Ovary (tissue), 9 donors: Measurements from ENCODE around the gene GHRH. TPM values are rescaled to one million over a fixed set of nuclear protein-coding genes. Genes with fewer than 3 reads are reported as not detected.

Experiments
- DNase-seq, 5 donors: peaks; one replicate each; pipeline ENCODE4 v3.0.0-alpha.2; 2019 to 2020
- H3K27ac ChIP-seq, 2 donors: fragments of 200-600 bp; one replicate each; pipeline versions ENCODE4 v1.5.1 to v1.8.0; 2019 to 2022
- H3K27me3 ChIP-seq: fragments of 200-600 bp; one replicate; pipeline ENCODE4 v1.8.0; 2022
- H3K36me3 ChIP-seq: fragments of 200-600 bp; sonication (generic); one replicate; pipeline ENCODE4 v1.5.1; 2019
- H3K4me1 ChIP-seq: one replicate; pipeline ENCODE4 v1.8.1; 2013; ENCODE audit warnings: mild to moderate bottlenecking, moderate library complexity; ENCODE audit not compliant: insufficient read depth
- H3K4me3 ChIP-seq: fragments of 200-600 bp; sonication (generic); one replicate; pipeline ENCODE4 v1.5.1; 2017
- H3K9me3 ChIP-seq, 2 donors: fragments of 200-600 bp in 1 of 2; sonication (generic) in 1 of 2; one replicate each; pipeline versions ENCODE4 v1.5.1 to v1.8.1; 2013 to 2019; ENCODE audit warnings: mild to moderate bottlenecking in 1 of 2, moderate library complexity in 1 of 2
- EP300 ChIP-seq: sonication (generic); formaldehyde crosslinking; IDR thresholded peaks from one replicate; pipeline ENCODE4 v1.6.1; 2017; ENCODE audit warnings: antibody characterized with exemption
- POLR2A ChIP-seq: fragments of 450-650 bp; IDR thresholded peaks from one replicate; pipeline ENCODE4 v1.6.1; 2017; ENCODE audit warnings: antibody characterized with exemption, mild to moderate bottlenecking, moderate library complexity
- WGBS, 3 donors: extraction: QIAGEN DNeasy Blood & Tissue Kit in 1 of 3; methylation state at CpG; one replicate each; pipeline versions ENCODE4 v1.1.5 to v1.1.7; 2013 to 2017; 5-methylcytosine and 5-hydroxymethylcytosine counted together
- intact Hi-C, 4 donors: fragments of 100-400 bp; cut with DNase I; formaldehyde crosslinking; loops; one replicate each; pipeline versions ENCODE4 v1.11.0 to v1.15.1; 2022 to 2023
- polyA plus RNA-seq, 2 donors: library from polyadenylated mRNA; stranded (reverse); fragments of 200-250 nt in 1 of 2; fragments of 350-450 nt in 1 of 2; fragmentation: Illumina TruSeq in 1 of 2; extraction: RNeasy Lipid Tissue Mini Kit (QIAGEN cat#74804) in 1 of 2; gene quantifications; one replicate each; pipeline ENCODE4 v1.2.3, GENCODE V29; 2013 to 2014
- total RNA-seq, 7 donors: library from RNA; depleted of rRNA in 2 of 7; stranded (reverse); fragments of >200 nt in 2 of 7; fragmentation: NEBNext Ultra II Directional in 3 of 7; extraction: Animal tissue kit (Norgen Biotek cat#: 25700) in 3 of 7; gene quantifications; one replicate each; pipeline versions ENCODE4 v1.1.0 to v1.2.4, GENCODE V29; 2016 to 2023
- TF ChIP-seq, protein P1 (sequence below), 3 donors: fragments of 450-650 bp in 2 of 3; fragments of 200-600 bp in 1 of 3; IDR thresholded peaks; one replicate each; pipeline versions ENCODE4 v1.5.1 to v1.8.0; 2016 to 2022; ENCODE audit warnings: antibody characterized with exemption in 3 of 3, mild to moderate bottlenecking in 1 of 3
- donor health status: DM: no; HTN: no; CAD: no; lungs with moderate emphysema.
- donor health status: DM: no; HTN: no; CAD: no.
- donor health status: Bipolar disorder and iron deficiency.
- donor health status: DM: yes; HTN: yes; CAD: no.
- donor health status: DM: no; HTN: no; CAD: no.
- donor health status: DM: yes; HTN: yes; CAD: no.

Gene GHRH
- total and polyA plus RNA-seq, 9 donors, result not detected

DNA sequence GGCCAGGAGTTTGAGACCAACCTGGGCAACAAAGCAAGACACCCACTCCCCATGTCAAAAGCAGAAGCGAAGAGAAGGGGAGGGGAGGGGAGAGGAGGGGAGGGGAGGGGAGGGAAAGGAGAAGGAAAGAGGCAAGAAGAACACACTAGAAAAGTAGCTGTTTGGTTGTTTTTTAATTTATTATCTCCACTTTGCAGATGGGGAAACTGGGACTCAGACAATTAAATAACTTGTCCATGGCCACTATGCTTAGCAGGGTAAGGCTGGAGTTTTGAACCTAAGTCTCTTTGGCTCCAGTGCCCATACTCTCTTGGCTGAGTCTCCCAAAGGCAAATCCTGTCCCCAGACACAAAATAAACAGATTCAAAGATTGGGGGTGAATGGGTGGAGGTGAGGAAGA lies 12.4 kb upstream of the GHRH start:
- TF ChIP-seq, protein P1, sequence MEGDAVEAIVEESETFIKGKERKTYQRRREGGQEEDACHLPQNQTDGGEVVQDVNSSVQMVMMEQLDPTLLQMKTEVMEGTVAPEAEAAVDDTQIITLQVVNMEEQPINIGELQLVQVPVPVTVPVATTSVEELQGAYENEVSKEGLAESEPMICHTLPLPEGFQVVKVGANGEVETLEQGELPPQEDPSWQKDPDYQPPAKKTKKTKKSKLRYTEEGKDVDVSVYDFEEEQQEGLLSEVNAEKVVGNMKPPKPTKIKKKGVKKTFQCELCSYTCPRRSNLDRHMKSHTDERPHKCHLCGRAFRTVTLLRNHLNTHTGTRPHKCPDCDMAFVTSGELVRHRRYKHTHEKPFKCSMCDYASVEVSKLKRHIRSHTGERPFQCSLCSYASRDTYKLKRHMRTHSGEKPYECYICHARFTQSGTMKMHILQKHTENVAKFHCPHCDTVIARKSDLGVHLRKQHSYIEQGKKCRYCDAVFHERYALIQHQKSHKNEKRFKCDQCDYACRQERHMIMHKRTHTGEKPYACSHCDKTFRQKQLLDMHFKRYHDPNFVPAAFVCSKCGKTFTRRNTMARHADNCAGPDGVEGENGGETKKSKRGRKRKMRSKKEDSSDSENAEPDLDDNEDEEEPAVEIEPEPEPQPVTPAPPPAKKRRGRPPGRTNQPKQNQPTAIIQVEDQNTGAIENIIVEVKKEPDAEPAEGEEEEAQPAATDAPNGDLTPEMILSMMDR (IDR thresholded peaks at IDR 0.05), result no peak
- TF ChIP-seq POLR2A (no peak), EP300 (no peak)
- H3K27me3 ChIP-seq, result no peaks in the 10 kb centered on the region
- intact Hi-C loops, result loop anchor here in 3 of 4 donors (5.0 kb wide), 2 partner anchors 258 to 263 kb away; no protein-coding TSS in a partner anchor
- H3K4me3 ChIP-seq, result no peak overlapping the region
- no peaks in the 10 kb centered on the region for H3K9me3 ChIP-seq
- H3K36me3 ChIP-seq, result no peaks in the 10 kb centered on the region
- WGBS, 3 donors, result 73 to 100% (median 96%) methylated on average over 1 of the region's 1 CpG
- H3K27ac ChIP-seq, result no peak overlapping the region
- no peak for DNase-seq
- H3K4me1 ChIP-seq, result peaks cover 5% of the 10 kb centered on the region

DNA sequence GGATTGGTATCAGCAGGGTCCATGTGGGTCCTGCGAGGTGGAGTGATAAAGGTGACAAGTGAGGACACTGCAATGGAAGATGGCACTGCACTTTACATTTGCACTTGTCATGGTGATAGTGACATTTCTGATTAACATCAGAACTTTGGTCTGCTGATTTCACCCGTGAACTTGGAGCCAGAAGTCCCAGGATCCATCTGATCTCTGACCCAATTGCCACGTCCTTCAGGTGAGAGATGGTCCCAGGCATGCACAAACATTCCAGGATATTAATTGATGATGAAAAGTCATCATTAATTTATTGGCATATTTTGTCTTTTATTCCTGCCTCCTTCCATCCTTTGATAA lies 9.8 kb upstream of the GHRH start:
- H3K4me3 ChIP-seq, result no peak overlapping the region
- no peaks in the 10 kb centered on the region for H3K36me3 ChIP-seq
- no peaks in the 10 kb centered on the region for H3K9me3 ChIP-seq
- TF ChIP-seq, protein P1 (IDR thresholded peaks at IDR 0.05), result no peak
- TF ChIP-seq EP300 (no peak), POLR2A (no peak)
- WGBS, 3 donors, result 86 to 91% (median 91%) methylated on average over 3 of the region's 3 CpGs
- H3K27ac ChIP-seq, result no peak overlapping the region
- intact Hi-C loops, result loop anchor here in 3 of 4 donors (2.0 to 5.0 kb wide), 3 partner anchors 113 to 266 kb away; no protein-coding TSS in a partner anchor
- no peak for DNase-seq
- no peaks in the 10 kb centered on the region for H3K27me3 ChIP-seq
- H3K4me1 ChIP-seq, result no peaks in the 10 kb centered on the region

DNA sequence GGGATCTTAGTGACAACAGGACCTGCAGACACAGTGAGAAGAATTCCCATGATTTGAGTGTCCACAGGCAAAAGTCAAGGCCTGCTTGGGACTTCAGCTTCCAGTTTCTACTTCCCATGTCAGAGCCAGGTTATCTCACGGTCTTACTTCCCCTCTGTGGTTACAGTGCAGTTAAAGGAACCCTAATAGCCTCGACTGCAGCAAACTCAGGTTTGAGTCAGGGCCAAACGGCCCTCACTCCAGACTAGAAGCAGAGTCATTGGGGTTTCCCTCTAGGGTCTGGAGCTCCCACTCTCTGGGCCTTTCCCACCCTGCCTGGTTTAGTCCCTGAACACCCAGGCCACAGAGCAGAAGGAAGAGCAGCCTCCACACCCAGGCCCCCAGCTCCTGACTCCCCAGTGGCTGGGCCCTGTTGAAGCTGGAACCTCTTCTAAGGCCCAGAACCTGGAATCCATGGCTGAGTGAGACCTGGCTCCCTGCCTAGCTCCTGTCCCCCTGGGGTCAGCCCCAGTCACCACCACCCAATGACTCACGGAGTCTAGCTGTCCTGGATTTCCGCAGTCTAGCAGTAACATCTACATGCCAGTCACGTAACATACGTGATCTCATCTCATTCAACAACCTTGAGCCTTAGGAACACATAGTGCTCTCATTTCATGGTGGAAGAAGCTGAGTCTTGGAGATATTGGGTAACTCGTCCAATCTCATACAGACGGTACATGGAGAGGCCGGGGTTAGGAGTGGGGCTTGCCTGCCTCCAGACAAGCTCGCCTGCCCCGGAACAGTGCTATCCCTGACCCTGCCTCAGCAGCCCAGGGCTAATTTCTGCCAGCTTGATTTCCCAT lies 9.2 kb upstream of the GHRH start:
- WGBS, 3 donors, result 89 to 91% (median 90%) methylated on average over 12 of the region's 12 CpGs
- Histone ChIP-seq H3K4me3 (no peak overlapping the region), H3K27ac (no peak overlapping the region), H3K9me3 (no peaks in the 10 kb centered on the region), H3K4me1 (no peaks in the 10 kb centered on the region), H3K36me3 (no peaks in the 10 kb centered on the region), H3K27me3 (no peaks in the 10 kb centered on the region)
- intact Hi-C loops, result loop anchor here in 3 of 4 donors (2.0 to 5.0 kb wide), 3 partner anchors 114 to 267 kb away; no protein-coding TSS in a partner anchor
- DNase-seq, result peak in 1 of 5 donors; percentile 21
- no peak for TF ChIP-seq EP300
- TF ChIP-seq, protein P1 (IDR thresholded peaks at IDR 0.05), result no peak
- no peak for TF ChIP-seq POLR2A

DNA sequence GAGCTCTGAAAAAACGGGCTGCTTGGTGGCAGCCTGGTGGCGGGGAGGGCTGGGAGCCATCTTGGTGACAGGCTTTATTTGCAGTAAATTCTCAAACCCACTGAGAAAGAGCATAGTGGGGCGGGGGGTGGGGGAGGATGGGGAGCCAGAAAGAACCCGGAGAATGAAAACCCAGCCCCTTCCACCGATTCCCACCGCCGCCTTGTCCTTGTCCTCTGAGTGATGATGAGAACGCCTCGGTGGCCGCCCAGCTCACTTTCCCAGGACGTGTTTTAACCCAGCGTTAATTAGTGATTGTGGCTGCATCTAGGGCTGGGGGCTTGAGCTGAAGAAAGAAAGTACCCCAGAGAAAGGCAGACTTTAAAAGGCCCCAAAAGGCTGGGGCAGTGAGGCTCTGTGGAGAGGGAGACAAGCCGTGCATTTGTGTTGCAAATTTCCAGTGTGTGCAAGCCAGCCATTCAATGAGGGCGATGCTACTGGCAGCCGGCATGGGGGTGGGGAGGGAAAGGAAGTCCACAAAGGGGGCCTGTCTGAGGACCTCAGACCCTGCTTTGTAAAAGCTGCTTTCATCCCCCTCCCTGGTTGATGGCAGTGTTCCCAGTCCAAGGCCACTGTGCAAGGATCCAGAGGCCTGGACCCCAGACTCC lies 6.2 kb upstream of the GHRH start:
- Histone ChIP-seq H3K36me3 (no peaks in the 10 kb centered on the region), H3K9me3 (no peaks in the 10 kb centered on the region), H3K4me1 (no peaks in the 10 kb centered on the region), H3K27ac (no peak overlapping the region), H3K27me3 (no peaks in the 10 kb centered on the region), H3K4me3 (no peak overlapping the region)
- TF ChIP-seq POLR2A (no peak), EP300 (no peak)
- TF ChIP-seq, protein P1 (IDR thresholded peaks at IDR 0.05), result no peak
- intact Hi-C loops, result loop anchor here in 1 of 4 donors (5.0 kb wide), 1 partner anchor 270 kb away; no protein-coding TSS in a partner anchor
- no peak for DNase-seq
- WGBS, 3 donors, result 64 to 72% (median 69%) methylated on average over 15 of the region's 15 CpGs
